ENCODE results near the gene PLEKHG4.

- TF ChIP-seq, protein P1, sequence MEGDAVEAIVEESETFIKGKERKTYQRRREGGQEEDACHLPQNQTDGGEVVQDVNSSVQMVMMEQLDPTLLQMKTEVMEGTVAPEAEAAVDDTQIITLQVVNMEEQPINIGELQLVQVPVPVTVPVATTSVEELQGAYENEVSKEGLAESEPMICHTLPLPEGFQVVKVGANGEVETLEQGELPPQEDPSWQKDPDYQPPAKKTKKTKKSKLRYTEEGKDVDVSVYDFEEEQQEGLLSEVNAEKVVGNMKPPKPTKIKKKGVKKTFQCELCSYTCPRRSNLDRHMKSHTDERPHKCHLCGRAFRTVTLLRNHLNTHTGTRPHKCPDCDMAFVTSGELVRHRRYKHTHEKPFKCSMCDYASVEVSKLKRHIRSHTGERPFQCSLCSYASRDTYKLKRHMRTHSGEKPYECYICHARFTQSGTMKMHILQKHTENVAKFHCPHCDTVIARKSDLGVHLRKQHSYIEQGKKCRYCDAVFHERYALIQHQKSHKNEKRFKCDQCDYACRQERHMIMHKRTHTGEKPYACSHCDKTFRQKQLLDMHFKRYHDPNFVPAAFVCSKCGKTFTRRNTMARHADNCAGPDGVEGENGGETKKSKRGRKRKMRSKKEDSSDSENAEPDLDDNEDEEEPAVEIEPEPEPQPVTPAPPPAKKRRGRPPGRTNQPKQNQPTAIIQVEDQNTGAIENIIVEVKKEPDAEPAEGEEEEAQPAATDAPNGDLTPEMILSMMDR (IDR thresholded peaks at IDR 0.05; ENCODE audit: borderline replicate concordance, extremely low read depth, low read length, poor library complexity, severe bottlenecking), result no peak
- no peak for TF ChIP-seq EZH2 (IDR thresholded peaks at IDR 0.05; ENCODE audit: borderline replicate concordance, low read depth, low read length, severe bottlenecking)
These were observed 21.0 kb upstream of the PLEKHG4 start for GRCh38 chr16:67258161-67258835.
